ENCODE data around the gene ZAR1L.

DNA sequence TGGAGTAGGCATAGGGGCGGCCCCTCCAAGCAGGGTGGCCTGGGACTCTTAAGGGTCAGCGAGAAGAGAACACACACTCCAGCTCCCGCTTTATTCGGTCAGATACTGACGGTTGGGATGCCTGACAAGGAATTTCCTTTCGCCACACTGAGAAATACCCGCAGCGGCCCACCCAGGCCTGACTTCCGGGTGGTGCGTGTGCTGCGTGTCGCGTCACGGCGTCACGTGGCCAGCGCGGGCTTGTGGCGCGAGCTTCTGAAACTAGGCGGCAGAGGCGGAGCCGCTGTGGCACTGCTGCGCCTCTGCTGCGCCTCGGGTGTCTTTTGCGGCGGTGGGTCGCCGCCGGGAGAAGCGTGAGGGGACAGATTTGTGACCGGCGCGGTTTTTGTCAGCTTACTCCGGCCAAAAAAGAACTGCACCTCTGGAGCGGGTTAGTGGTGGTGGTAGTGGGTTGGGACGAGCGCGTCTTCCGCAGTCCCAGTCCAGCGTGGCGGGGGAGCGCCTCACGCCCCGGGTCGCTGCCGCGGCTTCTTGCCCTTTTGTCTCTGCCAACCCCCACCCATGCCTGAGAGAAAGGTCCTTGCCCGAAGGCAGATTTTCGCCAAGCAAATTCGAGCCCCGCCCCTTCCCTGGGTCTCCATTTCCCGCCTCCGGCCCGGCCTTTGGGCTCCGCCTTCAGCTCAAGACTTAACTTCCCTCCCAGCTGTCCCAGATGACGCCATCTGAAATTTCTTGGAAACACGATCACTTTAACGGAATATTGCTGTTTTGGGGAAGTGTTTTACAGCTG is at the start of gene ZAR1L, which contains the start of gene BRCA2:
- TF ChIP-seq, protein P1, sequence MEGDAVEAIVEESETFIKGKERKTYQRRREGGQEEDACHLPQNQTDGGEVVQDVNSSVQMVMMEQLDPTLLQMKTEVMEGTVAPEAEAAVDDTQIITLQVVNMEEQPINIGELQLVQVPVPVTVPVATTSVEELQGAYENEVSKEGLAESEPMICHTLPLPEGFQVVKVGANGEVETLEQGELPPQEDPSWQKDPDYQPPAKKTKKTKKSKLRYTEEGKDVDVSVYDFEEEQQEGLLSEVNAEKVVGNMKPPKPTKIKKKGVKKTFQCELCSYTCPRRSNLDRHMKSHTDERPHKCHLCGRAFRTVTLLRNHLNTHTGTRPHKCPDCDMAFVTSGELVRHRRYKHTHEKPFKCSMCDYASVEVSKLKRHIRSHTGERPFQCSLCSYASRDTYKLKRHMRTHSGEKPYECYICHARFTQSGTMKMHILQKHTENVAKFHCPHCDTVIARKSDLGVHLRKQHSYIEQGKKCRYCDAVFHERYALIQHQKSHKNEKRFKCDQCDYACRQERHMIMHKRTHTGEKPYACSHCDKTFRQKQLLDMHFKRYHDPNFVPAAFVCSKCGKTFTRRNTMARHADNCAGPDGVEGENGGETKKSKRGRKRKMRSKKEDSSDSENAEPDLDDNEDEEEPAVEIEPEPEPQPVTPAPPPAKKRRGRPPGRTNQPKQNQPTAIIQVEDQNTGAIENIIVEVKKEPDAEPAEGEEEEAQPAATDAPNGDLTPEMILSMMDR (IDR thresholded peaks at IDR 0.05; ENCODE audit: borderline replicate concordance, extremely low read depth, low read length, poor library complexity, severe bottlenecking), result no peak
- TF ChIP-seq EZH2 (IDR thresholded peaks at IDR 0.05; ENCODE audit: borderline replicate concordance, low read depth, low read length, severe bottlenecking), result no peak

All from DND-41 (cell line).